ENCODE measurements around the gene OR2M3. TPM values are rescaled to one million over a fixed set of nuclear protein-coding genes. Genes with fewer than 3 reads are reported as not detected.
"Not testable (repeated sequence)": the region's sequence is repeated elsewhere in the genome, so short reads cannot be mapped to it uniquely, and the experiment has no call there.

OR2M3 gene
- total RNA-seq, 1 donor from 2014 or later, result not detected

GRCh38 chr1:248225537-248225936, 28.5 kb downstream of the OR2M3 start:
- no peaks in the 10 kb centered on the region for H3K27me3 ChIP-seq (ENCODE audit: control insufficient read depth, insufficient read depth, low read length)
- DNase-seq (ENCODE audit: low read depth), result no peak
- H3K4me3 ChIP-seq (ENCODE audit: low read depth, low read length), result no peak overlapping the region
- no peak for TF ChIP-seq CTCF (IDR thresholded peaks at IDR 0.05; ENCODE audit: insufficient read depth, low read length, poor library complexity, severe bottlenecking)
- H3K36me3 ChIP-seq (ENCODE audit: control insufficient read depth, insufficient read depth, low read length), result no peaks in the 10 kb centered on the region

- Histone ChIP-seq H3K36me3 (ENCODE audit: control insufficient read depth, insufficient read depth, low read length) (no peaks in the 10 kb centered on the region), H3K4me3 (ENCODE audit: low read depth, low read length) (no peak overlapping the region), H3K27me3 (ENCODE audit: control insufficient read depth, insufficient read depth, low read length) (no peaks in the 10 kb centered on the region)
- no peak for TF ChIP-seq CTCF (IDR thresholded peaks at IDR 0.05; ENCODE audit: insufficient read depth, low read length, poor library complexity, severe bottlenecking)
- DNase-seq (ENCODE audit: low read depth), result no peak
These were observed 32.4 kb downstream of the OR2M3 start for GRCh38 chr1:248229360-248229908.

GRCh38 chr1:248231117-248231516, 34.1 kb downstream of the OR2M3 start, which contains the start of gene OR2M4:
Gene OR2M4, plus strand, starts transcription at chr1:248231417. Its CDS starts 7,512 bp downstream, at chr1:248238929.
- Histone ChIP-seq H3K36me3 (ENCODE audit: control insufficient read depth, insufficient read depth, low read length) (no peaks in the 10 kb centered on the region), H3K4me3 (ENCODE audit: low read depth, low read length) (no peak within 1 kb of the TSS), H3K27me3 (ENCODE audit: control insufficient read depth, insufficient read depth, low read length) (no peaks in the 10 kb centered on the region)
- DNase-seq (ENCODE audit: low read depth), result no peak
- TF ChIP-seq CTCF (IDR thresholded peaks at IDR 0.05; ENCODE audit: insufficient read depth, low read length, poor library complexity, severe bottlenecking), result no peak

- DNase-seq (ENCODE audit: low read depth), result no peak
- no peak overlapping the region for H3K4me3 ChIP-seq (ENCODE audit: low read depth, low read length)
- TF ChIP-seq CTCF (IDR thresholded peaks at IDR 0.05; ENCODE audit: insufficient read depth, low read length, poor library complexity, severe bottlenecking), result no peak
- no peaks in the 10 kb centered on the region for H3K36me3 ChIP-seq (ENCODE audit: control insufficient read depth, insufficient read depth, low read length)
- H3K27me3 ChIP-seq (ENCODE audit: control insufficient read depth, insufficient read depth, low read length), result no peaks in the 10 kb centered on the region
These were observed 42.4 kb downstream of the OR2M3 start for GRCh38 chr1:248239478-248239877.

- DNase-seq (ENCODE audit: low read depth), result no peak
- Histone ChIP-seq H3K27me3 (ENCODE audit: control insufficient read depth, insufficient read depth, low read length) (no peaks in the 10 kb centered on the region), H3K4me3 (ENCODE audit: low read depth, low read length) (no peak overlapping the region), H3K36me3 (ENCODE audit: control insufficient read depth, insufficient read depth, low read length) (no peaks in the 10 kb centered on the region)
- TF ChIP-seq CTCF (IDR thresholded peaks at IDR 0.05; ENCODE audit: insufficient read depth, low read length, poor library complexity, severe bottlenecking), result peak; percentile 76
These were observed 46.1 kb downstream of the OR2M3 start for GRCh38 chr1:248243204-248243603.

GRCh38 chr1:248259309-248259708, 62.2 kb downstream of the OR2M3 start:
- H3K27me3 ChIP-seq (ENCODE audit: control insufficient read depth, insufficient read depth, low read length); H3K36me3 ChIP-seq (ENCODE audit: control insufficient read depth, insufficient read depth, low read length); H3K4me3 ChIP-seq (ENCODE audit: low read depth, low read length); DNase-seq (ENCODE audit: low read depth): not testable (repeated sequence)

Other genes with a start within 250 kb of the OR2M3 start
- not detected in 2 replicates for gene OR2L8, start 248.4 kb upstream of the OR2M3 start, total RNA-seq
- gene OR2AK2, start 232.0 kb upstream of the OR2M3 start, total RNA-seq, result not detected in 2 replicates
- gene OR2L5, start 183.6 kb upstream of the OR2M3 start, total RNA-seq, result not detected in 2 replicates
- gene OR2L2, start 167.2 kb upstream of the OR2M3 start, total RNA-seq, result not detected in 2 replicates
- gene OR2L3, start 150.4 kb upstream of the OR2M3 start, total RNA-seq, result 0.08 TPM in 1 of 2 replicates, not detected in the other
- not detected in 2 replicates for gene OR2L13, start 102.1 kb upstream of the OR2M3 start, total RNA-seq
- not detected in 2 replicates for gene OR2M5, start 52.1 kb upstream of the OR2M3 start, total RNA-seq
- not detected in 2 replicates for gene OR2M2, start 22.4 kb upstream of the OR2M3 start, total RNA-seq
- not detected in 2 replicates for gene OR2M4, start 34.2 kb downstream of the OR2M3 start, total RNA-seq
- not detected in 2 replicates for gene OR2T33, start 80.7 kb downstream of the OR2M3 start, total RNA-seq
- not detected in 2 replicates for gene OR2T12, start 106.2 kb downstream of the OR2M3 start, total RNA-seq
- gene OR2M7, start 127.3 kb downstream of the OR2M3 start, total RNA-seq, result not detected in 2 replicates
- not detected in 2 replicates for gene OR14C36, start 151.5 kb downstream of the OR2M3 start, total RNA-seq
- gene OR2T4, start 164.4 kb downstream of the OR2M3 start, total RNA-seq, result not detected in 2 replicates
- not detected in 2 replicates for gene OR2T6, start 178.5 kb downstream of the OR2M3 start, total RNA-seq
- not detected in 2 replicates for gene OR2T1, start 205.8 kb downstream of the OR2M3 start, total RNA-seq
- gene OR2T2, start 248.4 kb downstream of the OR2M3 start, total RNA-seq, result not detected in 2 replicates

Measured in kidney epithelial cell (primary cell).